Measurements from ENCODE around the gene DENND4C.
"Not testable (repeated sequence)": the region's sequence is repeated elsewhere in the genome, so short reads cannot be mapped to it uniquely, and the experiment has no call there.

DNA sequence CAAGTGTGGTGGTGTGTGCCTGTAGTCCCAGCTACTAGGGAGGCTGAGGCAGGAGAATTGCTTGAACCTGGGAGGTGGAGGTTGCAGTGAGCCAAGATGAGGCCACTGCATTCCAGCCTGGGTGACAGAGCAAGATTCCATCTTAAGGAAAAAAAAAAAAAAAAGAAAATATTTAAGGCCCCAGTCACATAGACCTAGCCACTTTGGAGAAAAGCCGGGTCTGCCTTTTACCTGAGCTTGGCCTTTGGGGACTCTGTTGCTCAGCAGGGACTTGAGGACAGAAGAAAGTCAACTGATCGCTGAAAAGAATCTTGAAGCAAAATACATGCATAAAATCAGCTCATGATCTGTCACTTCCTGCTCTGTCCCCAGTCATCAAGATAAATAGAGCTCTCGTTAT lies 183.0 kb downstream of the DENND4C start:
- TF ChIP-seq, protein P1, sequence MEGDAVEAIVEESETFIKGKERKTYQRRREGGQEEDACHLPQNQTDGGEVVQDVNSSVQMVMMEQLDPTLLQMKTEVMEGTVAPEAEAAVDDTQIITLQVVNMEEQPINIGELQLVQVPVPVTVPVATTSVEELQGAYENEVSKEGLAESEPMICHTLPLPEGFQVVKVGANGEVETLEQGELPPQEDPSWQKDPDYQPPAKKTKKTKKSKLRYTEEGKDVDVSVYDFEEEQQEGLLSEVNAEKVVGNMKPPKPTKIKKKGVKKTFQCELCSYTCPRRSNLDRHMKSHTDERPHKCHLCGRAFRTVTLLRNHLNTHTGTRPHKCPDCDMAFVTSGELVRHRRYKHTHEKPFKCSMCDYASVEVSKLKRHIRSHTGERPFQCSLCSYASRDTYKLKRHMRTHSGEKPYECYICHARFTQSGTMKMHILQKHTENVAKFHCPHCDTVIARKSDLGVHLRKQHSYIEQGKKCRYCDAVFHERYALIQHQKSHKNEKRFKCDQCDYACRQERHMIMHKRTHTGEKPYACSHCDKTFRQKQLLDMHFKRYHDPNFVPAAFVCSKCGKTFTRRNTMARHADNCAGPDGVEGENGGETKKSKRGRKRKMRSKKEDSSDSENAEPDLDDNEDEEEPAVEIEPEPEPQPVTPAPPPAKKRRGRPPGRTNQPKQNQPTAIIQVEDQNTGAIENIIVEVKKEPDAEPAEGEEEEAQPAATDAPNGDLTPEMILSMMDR (conservative IDR thresholded peaks at IDR 0.05; ENCODE audit: low read depth, low read length): not testable (repeated sequence)
- TF ChIP-seq RCOR1 (IDR thresholded peaks at IDR 0.05; ENCODE audit: insufficient replicate concordance, low read length); POLR2A (IDR thresholded peaks at IDR 0.05; ENCODE audit: low read depth, low read length); RAD21 (IDR thresholded peaks at IDR 0.05; ENCODE audit: low read length); CHD1 (IDR thresholded peaks at IDR 0.05; ENCODE audit: low read depth, low read length); CEBPB (IDR thresholded peaks at IDR 0.05; ENCODE audit: low read depth, low read length); FOS (IDR thresholded peaks at IDR 0.05; ENCODE audit: low read depth, low read length); MAZ (IDR thresholded peaks at IDR 0.05; ENCODE audit: borderline replicate concordance, low read depth, low read length); SMC3 (IDR thresholded peaks at IDR 0.05; ENCODE audit: low read depth, low read length); BHLHE40 (IDR thresholded peaks at IDR 0.05; ENCODE audit: low read depth, low read length); ELK1 (IDR thresholded peaks at IDR 0.05; ENCODE audit: borderline replicate concordance, low read depth, low read length); RFX5 (IDR thresholded peaks at IDR 0.05; ENCODE audit: low read depth, low read length); USF2 (IDR thresholded peaks at IDR 0.05; ENCODE audit: low read depth, low read length); NFE2L2 (IDR thresholded peaks at IDR 0.05; ENCODE audit: low read depth, low read length): not testable (repeated sequence)

All from IMR-90 (cell line).